HG03378 (cell line): ENCODE measurements around the gene ITCH.
"Not testable (repeated sequence)": the region's sequence is repeated elsewhere in the genome, so short reads cannot be mapped to it uniquely, and the experiment has no call there.

Experiments used
- ATAC-seq: cut with Tn5 transposase; IDR thresholded peaks from one replicate; pipeline ENCODE4 v1.9.1; 2021; ENCODE audit warnings: mild to moderate bottlenecking, moderate library complexity; ENCODE audit not compliant: unreplicated experiment

Gene ITCH

DNA sequence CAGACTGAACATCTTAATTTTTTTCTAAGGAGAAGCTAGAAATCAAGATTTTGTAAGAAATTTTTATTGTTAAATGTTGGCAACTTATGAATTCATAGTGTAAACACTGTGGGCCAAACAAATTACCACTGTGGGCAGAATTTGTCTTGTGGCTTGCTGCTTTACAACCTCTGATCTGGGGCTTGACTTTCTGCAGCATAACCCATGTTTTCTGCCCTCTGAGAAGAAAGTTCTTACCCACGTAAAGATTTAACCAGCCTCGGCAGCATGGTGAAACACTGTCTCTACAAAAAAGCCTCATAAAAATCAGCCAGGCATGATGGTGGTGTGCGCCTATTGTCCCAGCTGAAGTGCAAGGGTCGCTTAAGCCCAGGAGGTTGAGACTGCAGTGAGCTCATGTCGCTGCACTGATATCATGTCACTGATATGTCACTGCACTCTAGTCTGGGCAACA, 12.9 kb downstream of the ITCH start:
- no peak for ATAC-seq

- ATAC-seq = peak; percentile 81
These were observed 14.2 kb downstream of the ITCH start for GRCh38 chr20:34377072-34377847.

GRCh38 chr20:34382174-34382573, 19.1 kb downstream of the ITCH start:
- ATAC-seq = no peak

DNA sequence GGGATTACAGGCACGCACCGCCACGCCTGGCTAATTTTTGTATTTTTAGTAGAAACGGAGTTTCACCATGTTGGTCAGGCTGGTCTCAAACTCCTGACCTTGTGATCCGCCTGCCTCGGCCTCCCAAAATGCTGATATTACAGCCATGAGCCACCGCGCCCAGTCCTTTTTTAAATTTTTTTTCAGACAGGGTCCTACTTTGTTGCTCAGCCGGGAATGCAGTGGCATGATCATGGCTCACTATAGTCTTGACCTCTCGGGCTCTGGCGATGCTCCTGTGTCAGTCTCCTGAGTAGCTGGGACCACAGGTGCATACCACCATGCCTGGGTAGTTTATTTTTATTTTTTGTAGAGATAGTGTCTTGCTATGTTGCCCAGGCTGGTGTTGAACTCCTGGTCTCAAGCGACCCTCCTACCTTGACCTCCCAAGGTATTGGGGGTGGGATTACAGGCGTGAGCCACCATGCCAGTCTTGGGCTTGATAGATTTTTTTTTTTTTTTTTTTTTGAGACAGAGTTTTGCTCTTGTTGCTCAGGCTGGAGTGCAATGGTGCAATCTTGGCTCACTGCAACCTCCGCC, 19.9 kb downstream of the ITCH start:
- not testable (repeated sequence) for ATAC-seq

DNA sequence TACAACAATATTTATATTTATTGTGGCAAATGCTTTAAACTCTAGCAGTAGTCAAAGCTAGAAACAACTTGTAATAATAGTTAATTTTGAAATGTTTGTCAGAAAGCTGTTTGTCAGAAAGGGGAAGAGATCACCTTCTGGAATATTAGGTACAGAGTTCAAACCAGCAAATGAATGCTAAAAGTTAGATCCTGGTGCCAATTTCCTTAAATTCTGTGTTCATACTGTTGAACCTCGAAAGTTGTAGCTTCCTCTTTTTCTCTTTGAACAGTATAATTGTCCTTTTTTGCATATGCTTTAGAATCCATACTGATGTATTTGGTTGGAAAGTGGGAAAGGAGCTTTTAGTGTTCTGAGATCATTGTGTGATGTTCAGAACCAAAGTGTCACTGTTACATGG, 22.4 kb downstream of the ITCH start:
- no peak for ATAC-seq

GRCh38 chr20:34388000-34388399, 24.9 kb downstream of the ITCH start:
- no peak for ATAC-seq

- no peak for ATAC-seq
These were observed 25.6 kb downstream of the ITCH start for GRCh38 chr20:34388678-34389077.

DNA sequence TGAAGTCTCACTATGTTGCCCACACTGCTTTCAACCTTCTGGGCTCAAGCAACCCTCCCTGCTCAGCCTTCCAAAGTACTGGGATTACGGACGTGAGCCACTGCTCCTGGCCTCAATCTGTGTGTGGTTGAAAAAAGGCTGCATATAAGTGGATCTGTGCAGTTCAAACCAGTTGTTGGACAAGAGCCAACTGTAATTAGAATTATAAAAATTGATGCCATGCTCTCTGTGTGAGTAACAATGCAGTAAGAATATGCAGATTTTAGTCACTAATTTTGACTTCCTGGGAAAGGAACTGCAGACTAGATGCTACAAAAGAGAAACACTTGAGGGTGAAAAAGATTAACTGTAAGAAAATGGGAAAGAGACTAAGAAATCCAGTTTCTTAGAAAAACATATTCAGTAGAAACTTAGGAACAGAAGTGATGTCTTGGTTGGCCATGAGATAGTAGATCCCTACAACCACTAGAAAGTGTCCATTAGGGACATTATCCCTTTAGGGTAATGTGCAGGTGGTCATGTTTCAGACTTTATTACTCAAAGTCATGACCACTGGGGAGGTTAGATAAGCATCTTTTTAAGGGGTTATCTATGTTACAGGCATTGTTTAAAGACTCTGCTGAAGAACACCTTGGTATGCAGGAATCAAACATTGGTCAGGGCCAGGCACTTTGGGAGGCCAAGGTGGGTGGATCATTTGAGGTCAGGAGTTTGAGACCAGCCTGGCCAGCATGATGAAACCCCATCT, 26.3 kb downstream of the ITCH start:
- no peak for ATAC-seq

DNA sequence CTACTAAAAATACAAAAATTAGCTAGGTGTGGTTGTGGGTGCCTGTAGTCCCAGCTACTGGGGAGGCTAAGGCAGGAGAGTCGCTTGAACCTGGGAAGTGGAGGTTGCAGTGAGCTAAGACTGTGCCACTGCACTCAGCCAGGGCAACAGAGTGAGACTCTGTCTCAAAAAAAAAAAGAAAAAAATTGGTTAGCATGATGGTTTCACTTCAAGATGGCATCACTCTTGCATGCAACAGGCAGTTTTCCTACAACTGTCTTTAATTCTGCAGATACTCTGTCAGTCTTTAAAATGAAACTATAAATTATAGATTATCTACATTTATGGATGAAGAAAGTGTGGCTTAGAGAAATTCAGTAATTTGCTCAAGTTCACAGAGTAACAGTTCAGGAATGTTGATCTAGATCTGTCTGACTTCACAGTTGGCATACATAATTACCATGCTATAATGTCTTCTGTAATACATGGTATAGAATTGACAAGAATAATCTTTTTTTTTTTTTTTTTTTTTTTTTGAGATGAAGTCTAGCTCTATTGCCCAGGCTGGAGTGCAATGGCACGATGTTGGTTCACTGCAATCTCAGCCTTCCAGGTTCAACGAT, 27.0 kb downstream of the ITCH start:
- ATAC-seq = no peak

- no peak for ATAC-seq
These were observed 33.3 kb downstream of the ITCH start for GRCh38 chr20:34396408-34396807.

- no peak for ATAC-seq
These were observed 34.0 kb downstream of the ITCH start for GRCh38 chr20:34397096-34397495.

DNA sequence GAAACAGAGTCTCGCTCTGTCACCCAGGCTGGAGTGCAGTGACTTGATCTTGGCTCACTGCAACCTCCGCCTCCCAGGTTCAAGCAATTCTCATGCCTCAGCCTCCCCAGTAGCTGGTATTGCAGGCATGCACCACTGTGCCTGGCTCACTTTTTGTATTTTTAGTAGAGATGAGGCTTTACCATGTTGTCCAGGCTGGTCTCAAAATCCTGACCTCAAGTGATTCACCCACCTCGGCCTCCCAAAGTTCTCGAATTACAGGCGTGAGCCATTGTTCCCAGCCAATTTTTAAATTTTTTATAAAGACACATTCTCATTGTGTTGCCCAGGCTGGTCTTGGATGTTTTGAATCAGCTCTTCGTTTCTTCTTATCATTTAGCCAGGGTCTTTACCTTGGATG, 37.7 kb downstream of the ITCH start:
- ATAC-seq = not testable (repeated sequence)

DNA sequence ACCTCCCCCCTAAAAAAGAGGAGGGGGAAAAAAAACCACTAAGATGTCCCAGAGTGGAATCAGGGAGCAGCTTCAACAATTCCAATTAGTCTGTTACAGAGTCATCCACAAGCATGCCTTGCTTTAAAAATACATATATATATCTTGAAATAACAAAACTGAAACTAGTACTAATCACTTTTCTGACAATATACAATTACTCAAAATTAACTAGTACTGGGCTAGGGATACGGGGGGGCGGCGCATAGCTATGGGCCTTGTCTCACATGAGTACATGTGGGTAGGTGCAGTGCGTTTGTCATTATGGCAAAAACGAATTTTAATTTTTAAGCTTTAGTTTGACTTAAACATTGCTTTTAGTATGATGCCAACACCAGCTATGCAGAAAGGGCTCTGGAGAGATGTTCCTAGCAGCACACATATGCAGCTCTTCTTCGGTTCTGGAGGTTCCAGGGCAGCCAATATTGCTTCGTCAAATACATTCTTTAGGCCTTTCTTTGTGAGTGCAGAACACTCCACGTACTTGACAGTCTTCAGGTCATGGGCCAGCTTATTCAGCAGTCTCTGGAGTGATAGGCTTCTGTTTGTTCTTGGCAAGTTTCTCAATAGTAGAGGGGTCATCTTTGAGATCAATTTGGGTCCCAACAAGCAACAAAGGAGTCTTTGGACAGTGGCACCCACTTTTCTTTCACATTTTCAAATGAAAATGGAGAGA, 38.8 kb downstream of the ITCH start:
- no peak for ATAC-seq

GRCh38 chr20:34402461-34402860, 39.4 kb downstream of the ITCH start:
- no peak for ATAC-seq

- no peak for ATAC-seq
These were observed 40.2 kb downstream of the ITCH start for GRCh38 chr20:34403063-34403827.

DNA sequence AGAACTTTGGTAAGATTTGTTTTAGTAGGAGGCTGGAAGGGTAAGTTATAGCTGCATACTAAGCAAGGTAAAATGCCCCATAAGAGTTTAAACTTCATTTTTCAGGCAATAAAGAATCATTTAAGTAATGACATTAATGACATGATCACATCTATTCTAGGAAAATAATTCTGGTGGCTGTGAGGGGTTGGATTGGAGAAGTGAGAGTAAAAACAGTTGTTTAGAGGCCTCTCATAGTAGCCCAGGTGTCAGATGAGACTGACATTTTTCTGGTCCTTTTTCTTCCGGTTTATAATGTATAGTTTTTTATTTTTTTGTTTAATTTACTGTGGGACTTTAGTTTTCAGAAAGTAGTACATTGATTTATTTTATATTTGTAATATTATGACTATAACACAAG, 40.8 kb downstream of the ITCH start:
- ATAC-seq = peak; percentile 43

GRCh38 chr20:34404803-34405202, 41.7 kb downstream of the ITCH start:
- ATAC-seq = no peak

DNA sequence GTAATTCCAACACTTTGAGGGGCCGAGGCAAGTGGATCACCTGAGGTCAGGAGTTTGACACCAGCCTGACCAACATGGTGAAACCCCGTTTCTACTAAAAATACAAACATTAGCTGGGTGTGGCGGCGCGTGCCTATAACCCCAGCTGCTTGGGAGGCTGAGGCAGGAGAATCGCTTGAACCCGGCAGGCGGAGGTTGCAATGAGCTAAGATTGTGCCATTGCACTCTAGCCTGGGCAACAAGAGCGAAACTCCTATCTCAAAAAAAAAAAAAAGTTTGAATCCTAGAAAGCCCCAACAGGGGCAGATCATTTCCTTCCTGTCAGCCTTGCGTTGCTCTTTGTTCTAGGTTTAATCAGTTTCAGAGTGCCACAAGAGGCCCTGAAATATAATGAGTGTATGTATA, 42.2 kb downstream of the ITCH start:
- not testable (repeated sequence) for ATAC-seq

- ATAC-seq = not testable (repeated sequence)
These were observed 42.9 kb downstream of the ITCH start for GRCh38 chr20:34405942-34406341.

GRCh38 chr20:34407962-34408474, 44.9 kb downstream of the ITCH start:
- no peak for ATAC-seq
